Measurements from ENCODE around the gene SAMD4A. TPM values are rescaled to one million over a fixed set of nuclear protein-coding genes. Genes with fewer than 3 reads are reported as not detected.

The SAMD4A gene
- total RNA-seq, 1 donor from 2014 or later, result 4.7 TPM

- H3K27ac Mint-ChIP-seq (ENCODE audit: unreplicated experiment), result no peak overlapping the region
- no peaks in the 10 kb centered on the region for H3K4me1 Mint-ChIP-seq
- no peak for DNase-seq (ENCODE audit: low read depth, low spot score)
- TF ChIP-seq CTCF (conservative IDR thresholded peaks at IDR 0.05), result no peak
- no peaks in the 10 kb centered on the region for H3K27me3 Mint-ChIP-seq (ENCODE audit: low read depth)
- no peaks in the 10 kb centered on the region for H3K36me3 Mint-ChIP-seq (ENCODE audit: low read depth)
- no peak overlapping the region for H3K4me3 Mint-ChIP-seq
- no peaks in the 10 kb centered on the region for H3K9me3 Mint-ChIP-seq
These were observed 195.4 kb downstream of the SAMD4A start for GRCh38 chr14:54762296-54762695.

GRCh38 chr14:54763761-54764160, 196.8 kb downstream of the SAMD4A start:
- Mint-ChIP-seq H3K36me3 (ENCODE audit: low read depth) (no peaks in the 10 kb centered on the region), H3K4me1 (no peaks in the 10 kb centered on the region), H3K9me3 (no peaks in the 10 kb centered on the region), H3K4me3 (no peak overlapping the region), H3K27ac (ENCODE audit: unreplicated experiment) (peak overlapping the region; percentile 35), H3K27me3 (ENCODE audit: low read depth) (no peaks in the 10 kb centered on the region)
- DNase-seq (ENCODE audit: low read depth, low spot score), result no peak
- TF ChIP-seq CTCF (conservative IDR thresholded peaks at IDR 0.05), result no peak

GRCh38 chr14:54766276-54767138, 199.6 kb downstream of the SAMD4A start:
- H3K36me3 Mint-ChIP-seq (ENCODE audit: low read depth), result no peaks in the 10 kb centered on the region
- no peaks in the 10 kb centered on the region for H3K9me3 Mint-ChIP-seq
- H3K27ac Mint-ChIP-seq (ENCODE audit: unreplicated experiment), result no peak overlapping the region
- H3K27me3 Mint-ChIP-seq (ENCODE audit: low read depth), result no peaks in the 10 kb centered on the region
- no peaks in the 10 kb centered on the region for H3K4me1 Mint-ChIP-seq
- H3K4me3 Mint-ChIP-seq, result no peak overlapping the region
- TF ChIP-seq CTCF (conservative IDR thresholded peaks at IDR 0.05), result no peak
- DNase-seq (ENCODE audit: low read depth, low spot score), result no peak

- H3K9me3 Mint-ChIP-seq, result no peaks in the 10 kb centered on the region
- TF ChIP-seq CTCF (conservative IDR thresholded peaks at IDR 0.05), result no peak
- no peak overlapping the region for H3K4me3 Mint-ChIP-seq
- no peaks in the 10 kb centered on the region for H3K4me1 Mint-ChIP-seq
- no peaks in the 10 kb centered on the region for H3K36me3 Mint-ChIP-seq (ENCODE audit: low read depth)
- DNase-seq (ENCODE audit: low read depth, low spot score), result no peak
- H3K27ac Mint-ChIP-seq (ENCODE audit: unreplicated experiment), result no peak overlapping the region
- H3K27me3 Mint-ChIP-seq (ENCODE audit: low read depth), result no peaks in the 10 kb centered on the region
These were observed 200.2 kb downstream of the SAMD4A start for GRCh38 chr14:54767139-54767431.

- H3K27ac Mint-ChIP-seq (ENCODE audit: unreplicated experiment), result no peak overlapping the region
- no peak overlapping the region for H3K4me3 Mint-ChIP-seq
- no peak for TF ChIP-seq CTCF (conservative IDR thresholded peaks at IDR 0.05)
- no peaks in the 10 kb centered on the region for H3K36me3 Mint-ChIP-seq (ENCODE audit: low read depth)
- H3K27me3 Mint-ChIP-seq (ENCODE audit: low read depth), result no peaks in the 10 kb centered on the region
- no peaks in the 10 kb centered on the region for H3K9me3 Mint-ChIP-seq
- DNase-seq (ENCODE audit: low read depth, low spot score), result no peak
- peaks cover 2% of the 10 kb centered on the region for H3K4me1 Mint-ChIP-seq
These were observed 200.5 kb downstream of the SAMD4A start for GRCh38 chr14:54767450-54767849.
